Neuronal stem cell (in vitro differentiated cells): ENCODE results near the gene GCNT3.

Experiments used
- DNase-seq: peaks from one replicate; pipeline ENCODE4 v3.0.0-alpha.2; 2013; ENCODE audit warnings: low spot score
- H2AFZ ChIP-seq: one replicate; pipeline ENCODE4 v1.6.1; 2013; ENCODE audit warnings: mild to moderate bottlenecking, low read length, inconsistent platforms
- H2AK5ac ChIP-seq: 2 replicates; pipeline ENCODE4 v1.6.1; 2013; ENCODE audit warnings: low read depth, mild to moderate bottlenecking, inconsistent platforms, low read length, moderate library complexity, mixed read lengths
- H2BK120ac ChIP-seq: 2 replicates; pipeline ENCODE4 v1.6.1; 2013; ENCODE audit warnings: low read depth, mild to moderate bottlenecking, inconsistent platforms, low read length, moderate library complexity, mixed read lengths
- H2BK12ac ChIP-seq: one replicate; pipeline ENCODE4 v1.6.1; 2013; ENCODE audit warnings: low read length, inconsistent platforms
- H2BK15ac ChIP-seq: 2 replicates; pipeline ENCODE4 v1.6.1; 2013; ENCODE audit warnings: mild to moderate bottlenecking, low read length, inconsistent platforms, mixed read lengths
- H2BK5ac ChIP-seq: one replicate; pipeline ENCODE4 v1.6.1; 2013; ENCODE audit warnings: inconsistent platforms, mild to moderate bottlenecking, low read length, moderate library complexity
- H3K14ac ChIP-seq: one replicate; pipeline ENCODE4 v1.6.1; 2013; ENCODE audit warnings: low read length, inconsistent platforms
- H3K18ac ChIP-seq: 2 replicates; pipeline ENCODE4 v1.6.1; 2013; ENCODE audit warnings: low read length, inconsistent platforms
- H3K23ac ChIP-seq: 2 replicates; pipeline ENCODE4 v1.6.1; 2013; ENCODE audit warnings: low read depth, mild to moderate bottlenecking, mixed read lengths, low read length, inconsistent platforms; ENCODE audit not compliant: poor library complexity
- H3K27ac ChIP-seq: replicated peaks from 3 replicates; pipeline ENCODE4 v1.5.1; 2013; ENCODE audit warnings: low read length, inconsistent platforms
- H3K27me3 ChIP-seq, 3 experiments: 2 replicates each; pipeline ENCODE4 v1.6.1; 2013; ENCODE audit warnings: low read length in 3 of 3, mild to moderate bottlenecking in 2 of 3, inconsistent platforms in 1 of 3, low read depth in 1 of 3, mixed read lengths in 1 of 3, moderate library complexity in 1 of 3; ENCODE audit not compliant: control insufficient read depth in 3 of 3, insufficient read depth in 3 of 3
- H3K36me3 ChIP-seq, 2 donors: replicated peaks in 1 of 2; 2 replicates each; pipeline ENCODE4 v1.6.1; 2013; ENCODE audit warnings: low read length in 2 of 2; ENCODE audit not compliant: control insufficient read depth in 2 of 2, insufficient read depth in 2 of 2
- H3K4ac ChIP-seq: 2 replicates; pipeline ENCODE4 v1.6.1; 2013; ENCODE audit warnings: inconsistent platforms, mild to moderate bottlenecking, low read length, moderate library complexity
- H3K4me1 ChIP-seq, 2 donors: 1 replicate in 1 of 2; 2 replicates in 1 of 2; pipeline ENCODE4 v1.6.1; 2013; ENCODE audit warnings: low read length in 2 of 2, low read depth in 1 of 2; ENCODE audit not compliant: control insufficient read depth in 2 of 2, insufficient read depth in 1 of 2
- H3K4me2 ChIP-seq: one replicate; pipeline ENCODE4 v1.6.1; 2013; ENCODE audit warnings: mild to moderate bottlenecking, low read length, inconsistent platforms; ENCODE audit not compliant: insufficient read depth, poor library complexity, severe bottlenecking
- H3K4me3 ChIP-seq, 2 donors: 2 replicates each; pipeline ENCODE4 v1.5.1; 2013; ENCODE audit warnings: low read length in 2 of 2, mild to moderate bottlenecking in 2 of 2, inconsistent platforms in 1 of 2, moderate library complexity in 1 of 2
- H3K79me1 ChIP-seq: one replicate; pipeline ENCODE4 v1.6.1; 2013; ENCODE audit warnings: low read depth, mild to moderate bottlenecking, inconsistent platforms, low read length, moderate library complexity
- H3K9ac ChIP-seq: one replicate; pipeline ENCODE4 v1.6.1; 2013; ENCODE audit warnings: mild to moderate bottlenecking, low read depth, low read length, inconsistent platforms; ENCODE audit not compliant: poor library complexity
- H3K9me3 ChIP-seq, 2 donors: replicated peaks in 1 of 2; 2 replicates each; pipeline versions ENCODE3 to v1.6.1; 2013; ENCODE audit warnings: low read length in 2 of 2, mild to moderate bottlenecking in 2 of 2, inconsistent platforms in 1 of 2, low read depth in 1 of 2, mixed read lengths in 1 of 2, moderate library complexity in 1 of 2; ENCODE audit not compliant: control insufficient read depth in 2 of 2, insufficient read depth in 1 of 2
- H4K8ac ChIP-seq: one replicate; pipeline ENCODE4 v1.6.1; 2013; ENCODE audit warnings: low read depth, mild to moderate bottlenecking, inconsistent platforms, low read length, moderate library complexity
- H4K91ac ChIP-seq: one replicate; pipeline ENCODE4 v1.6.1; 2013; ENCODE audit warnings: low read length, low read depth, mild to moderate bottlenecking, inconsistent platforms; ENCODE audit not compliant: poor library complexity
- WGBS, 2 donors: extraction: QIAGEN DNeasy Blood & Tissue Kit; methylation state at CpG; one replicate each; pipeline ENCODE4 v1.1.7; 2013; ENCODE audit warnings: missing lambda C conversion rate in 2 of 2, mixed read lengths in 1 of 2; ENCODE audit not compliant: insufficient read length in 2 of 2, insufficient replicate concordance in 1 of 2; ENCODE audit errors: extremely low coverage in 2 of 2; 5-methylcytosine and 5-hydroxymethylcytosine counted together

Gene GCNT3

GRCh38 chr15:59587085-59587826 is 24.3 kb upstream of the GCNT3 start:
- no peaks in the 10 kb centered on the region for H3K9me3 ChIP-seq
- H2BK5ac ChIP-seq = no peak overlapping the region
- no peak overlapping the region for H3K4ac ChIP-seq
- H3K27ac ChIP-seq = no peak overlapping the region
- H3K27me3 ChIP-seq = peaks cover 0 to 9% (median 0%) of the 10 kb centered on the region in 3 experiments
- no peak for DNase-seq
- H2BK12ac ChIP-seq = no peak overlapping the region
- H3K4me1 ChIP-seq = no peaks in the 10 kb centered on the region
- no peak overlapping the region for H3K4me3 ChIP-seq
- H4K8ac ChIP-seq = no peak overlapping the region
- no peaks in the 10 kb centered on the region for H3K79me1 ChIP-seq
- H3K18ac ChIP-seq = no peak overlapping the region
- H3K9ac ChIP-seq = no peak overlapping the region
- no peak overlapping the region for H2BK120ac ChIP-seq
- no peak overlapping the region for H3K4me2 ChIP-seq
- no peaks in the 10 kb centered on the region for H3K36me3 ChIP-seq
- H2BK15ac ChIP-seq = no peak overlapping the region
- no CpG with 5 or more reads among the region's 3 CpGs for WGBS, 2 donors
- H3K14ac ChIP-seq = no peak overlapping the region
- no peak overlapping the region for H3K23ac ChIP-seq
- H2AFZ ChIP-seq = no peak overlapping the region
- H4K91ac ChIP-seq = no peak overlapping the region
- no peak overlapping the region for H2AK5ac ChIP-seq

- no peak overlapping the region for H2AFZ ChIP-seq
- H2AK5ac ChIP-seq = no peak overlapping the region
- H2BK15ac ChIP-seq = no peak overlapping the region
- H4K8ac ChIP-seq = no peak overlapping the region
- H4K91ac ChIP-seq = no peak overlapping the region
- no peak overlapping the region for H3K23ac ChIP-seq
- H3K18ac ChIP-seq = no peak overlapping the region
- H2BK120ac ChIP-seq = no peak overlapping the region
- DNase-seq = no peak
- no peaks in the 10 kb centered on the region for H3K36me3 ChIP-seq
- H3K27ac ChIP-seq = no peak overlapping the region
- H3K4me1 ChIP-seq = no peaks in the 10 kb centered on the region
- H3K9me3 ChIP-seq = no peaks in the 10 kb centered on the region
- H3K27me3 ChIP-seq = no peaks in the 10 kb centered on the region
- H3K4me3 ChIP-seq = no peak overlapping the region
- no peak overlapping the region for H3K4me2 ChIP-seq
- H3K9ac ChIP-seq = no peak overlapping the region
- no CpG with 5 or more reads among the region's 7 CpGs for WGBS, 2 donors
- H2BK5ac ChIP-seq = no peak overlapping the region
- no peak overlapping the region for H2BK12ac ChIP-seq
- H3K4ac ChIP-seq = no peak overlapping the region
- no peak overlapping the region for H3K14ac ChIP-seq
- no peaks in the 10 kb centered on the region for H3K79me1 ChIP-seq
Measured at GRCh38 chr15:59590027-59590426, 21.6 kb upstream of the GCNT3 start.

- Histone ChIP-seq H2AFZ (no peak overlapping the region), H4K8ac (no peak overlapping the region), H3K4ac (no peak overlapping the region), H3K27ac (no peak overlapping the region), H2AK5ac (no peak overlapping the region), H2BK5ac (no peak overlapping the region), H3K14ac (no peak overlapping the region), H3K18ac (no peak overlapping the region), H3K4me3 (no peak overlapping the region), H3K23ac (no peak overlapping the region), H3K9ac (no peak overlapping the region), H3K9me3 (no peaks in the 10 kb centered on the region), H3K27me3 (no peaks in the 10 kb centered on the region), H2BK15ac (no peak overlapping the region), H3K4me1 (no peaks in the 10 kb centered on the region), H2BK12ac (no peak overlapping the region), H3K36me3 (no peaks in the 10 kb centered on the region), H3K4me2 (no peak overlapping the region), H4K91ac (no peak overlapping the region), H2BK120ac (no peak overlapping the region), H3K79me1 (no peaks in the 10 kb centered on the region)
- DNase-seq = no peak
- WGBS, 2 donors = no CpG with 5 or more reads among the region's 2 CpGs
Measured at GRCh38 chr15:59591356-59591755, 20.2 kb upstream of the GCNT3 start.

GRCh38 chr15:59594493-59594942 is 17.1 kb upstream of the GCNT3 start:
- no peak overlapping the region for H3K14ac ChIP-seq
- no peak for DNase-seq

More at GRCh38 chr15:59594493-59594942, 17.1 kb upstream of the GCNT3 start:
- no peak overlapping the region for H3K9ac ChIP-seq
- no peak overlapping the region for H2BK120ac ChIP-seq
- no CpG with 5 or more reads among the region's 3 CpGs for WGBS, 2 donors
- no peak overlapping the region for H3K4me2 ChIP-seq
- no peaks in the 10 kb centered on the region for H3K27me3 ChIP-seq
- no peak overlapping the region for H3K23ac ChIP-seq
- H3K4ac ChIP-seq = no peak overlapping the region
- H3K4me3 ChIP-seq = no peak overlapping the region
- no peak overlapping the region for H3K27ac ChIP-seq
- no peaks in the 10 kb centered on the region for H3K79me1 ChIP-seq
- no peak overlapping the region for H2AFZ ChIP-seq
- H2BK5ac ChIP-seq = no peak overlapping the region
- H4K8ac ChIP-seq = no peak overlapping the region
- no peak overlapping the region for H4K91ac ChIP-seq
- no peak overlapping the region for H2BK15ac ChIP-seq
- H3K36me3 ChIP-seq = no peaks in the 10 kb centered on the region
- H2BK12ac ChIP-seq = no peak overlapping the region
- no peaks in the 10 kb centered on the region for H3K9me3 ChIP-seq
- H2AK5ac ChIP-seq = no peak overlapping the region
- no peaks in the 10 kb centered on the region for H3K4me1 ChIP-seq
- no peak overlapping the region for H3K18ac ChIP-seq
